Peyer's patch (tissue), 4 donors: ENCODE measurements around the gene AIG1.

Experiments used
- POLR2A ChIP-seq, 2 donors: fragments of 450-650 bp; IDR thresholded peaks; one replicate each; pipeline ENCODE4 v1.5.1; 2017; ENCODE audit warnings: antibody characterized with exemption in 2 of 2, mild to moderate bottlenecking in 2 of 2, moderate library complexity in 2 of 2
- TF ChIP-seq, protein P1 (sequence below), 6 experiments: fragments of 450-650 bp in 4 of 6; fragments of 200-600 bp in 2 of 6; sonication (generic) in 1 of 6; IDR thresholded peaks; one replicate each; pipeline ENCODE4 v1.5.1; 2017 to 2019; ENCODE audit warnings: antibody characterized with exemption in 6 of 6, mild to moderate bottlenecking in 3 of 6, moderate library complexity in 1 of 6

DNA sequence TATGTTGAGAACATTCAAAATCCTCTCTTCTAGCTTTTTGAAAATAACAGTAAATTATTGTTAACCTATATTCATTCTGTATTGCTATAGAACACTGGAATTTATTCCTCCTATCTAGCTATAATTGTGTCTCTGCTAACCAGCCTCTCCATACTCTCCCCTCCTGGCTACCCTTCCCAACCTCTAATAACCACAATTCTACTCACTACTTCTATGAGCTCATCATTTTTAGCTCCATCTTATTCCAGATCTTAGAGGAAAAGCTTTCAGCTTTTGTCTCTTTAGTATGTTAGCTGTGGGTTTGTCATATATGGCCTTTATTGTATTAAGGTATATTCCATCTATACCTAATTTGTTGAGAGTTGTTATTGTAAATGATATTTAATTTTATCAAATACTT is 108.8 kb downstream of the AIG1 start:
- TF ChIP-seq, protein P1, sequence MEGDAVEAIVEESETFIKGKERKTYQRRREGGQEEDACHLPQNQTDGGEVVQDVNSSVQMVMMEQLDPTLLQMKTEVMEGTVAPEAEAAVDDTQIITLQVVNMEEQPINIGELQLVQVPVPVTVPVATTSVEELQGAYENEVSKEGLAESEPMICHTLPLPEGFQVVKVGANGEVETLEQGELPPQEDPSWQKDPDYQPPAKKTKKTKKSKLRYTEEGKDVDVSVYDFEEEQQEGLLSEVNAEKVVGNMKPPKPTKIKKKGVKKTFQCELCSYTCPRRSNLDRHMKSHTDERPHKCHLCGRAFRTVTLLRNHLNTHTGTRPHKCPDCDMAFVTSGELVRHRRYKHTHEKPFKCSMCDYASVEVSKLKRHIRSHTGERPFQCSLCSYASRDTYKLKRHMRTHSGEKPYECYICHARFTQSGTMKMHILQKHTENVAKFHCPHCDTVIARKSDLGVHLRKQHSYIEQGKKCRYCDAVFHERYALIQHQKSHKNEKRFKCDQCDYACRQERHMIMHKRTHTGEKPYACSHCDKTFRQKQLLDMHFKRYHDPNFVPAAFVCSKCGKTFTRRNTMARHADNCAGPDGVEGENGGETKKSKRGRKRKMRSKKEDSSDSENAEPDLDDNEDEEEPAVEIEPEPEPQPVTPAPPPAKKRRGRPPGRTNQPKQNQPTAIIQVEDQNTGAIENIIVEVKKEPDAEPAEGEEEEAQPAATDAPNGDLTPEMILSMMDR (IDR thresholded peaks at IDR 0.05): no peak
- no peak for TF ChIP-seq POLR2A (IDR thresholded peaks at IDR 0.05)
